ENCODE data around the gene LRPAP1. TPM values are rescaled to one million over a fixed set of nuclear protein-coding genes. Genes with fewer than 3 reads are reported as not detected.
"Not testable (repeated sequence)": the region's sequence is repeated elsewhere in the genome, so short reads cannot be mapped to it uniquely, and the experiment has no call there.

The LRPAP1 gene
- total RNA-seq, result 75.5 and 213 TPM in 2 replicates

GRCh38 chr4:3531879-3532750 lies at the start of gene LRPAP1:
Gene LRPAP1, minus strand, starts transcription at chr4:3532422. Its CDS starts 10 bp downstream, at chr4:3532412.
- peak; percentile 73 for DNase-seq (ENCODE audit: low read depth)

DNA sequence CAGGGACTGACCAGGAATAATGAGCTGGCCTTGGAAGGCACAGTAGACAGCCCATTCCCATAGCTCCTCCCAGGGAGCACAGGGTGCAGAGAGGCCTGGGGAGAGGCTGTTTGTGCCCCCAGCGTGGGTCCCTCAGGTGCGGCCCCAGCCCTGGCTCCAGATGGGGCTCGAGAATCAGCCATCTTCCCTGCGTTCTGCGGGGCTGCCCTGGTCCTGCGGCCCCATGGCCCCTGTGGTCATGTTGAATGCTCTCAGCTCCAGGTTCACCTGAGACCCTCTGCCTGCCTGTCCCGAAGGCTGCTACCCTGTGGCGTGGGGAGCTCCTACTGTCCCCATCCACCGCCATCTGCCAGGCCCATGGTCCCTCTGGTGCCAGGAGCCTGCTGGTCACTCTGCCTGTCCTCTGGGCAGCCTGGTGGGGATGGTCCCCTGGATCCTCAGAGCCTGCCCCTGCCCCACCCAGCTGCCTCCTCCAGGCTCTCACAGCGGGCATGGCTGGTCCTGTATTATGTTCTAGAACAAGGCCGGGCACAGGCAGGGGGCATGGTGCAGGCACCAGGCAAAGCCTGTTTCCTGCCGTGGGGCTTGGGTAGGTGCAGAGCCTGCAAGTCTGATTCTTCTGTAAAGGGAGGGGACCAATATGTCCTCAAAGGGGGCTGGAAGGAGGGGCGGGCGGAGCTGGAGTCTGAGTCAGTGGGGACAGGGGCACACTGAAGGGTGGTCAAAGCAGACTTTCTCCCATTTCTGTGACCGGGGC lies 49.3 kb upstream of the LRPAP1 start:
- DNase-seq (ENCODE audit: low read depth), result not testable (repeated sequence)

DNA sequence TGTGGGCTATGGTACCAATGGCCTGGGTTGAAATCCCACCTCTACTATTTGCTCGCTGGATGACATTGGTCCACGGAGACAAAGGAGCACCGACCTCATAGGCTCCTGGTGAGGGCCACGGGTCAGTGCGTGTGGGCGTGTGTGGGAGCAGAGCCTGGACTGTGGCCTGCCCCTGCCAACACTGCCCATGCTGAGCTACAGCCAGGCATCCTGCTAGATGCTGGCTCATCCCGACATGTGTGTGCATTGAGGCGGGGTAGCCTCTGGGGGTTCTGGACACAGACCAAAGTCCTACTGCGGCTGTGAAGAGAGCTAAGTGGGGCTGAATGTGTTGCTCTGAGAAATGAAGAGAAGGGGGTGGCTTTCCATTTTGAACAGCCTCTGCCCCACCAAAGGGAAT lies 48.6 kb upstream of the LRPAP1 start:
- DNase-seq (ENCODE audit: low read depth), result not testable (repeated sequence)

GRCh38 chr4:3578527-3579144 lies 46.4 kb upstream of the LRPAP1 start:
- not testable (repeated sequence) for DNase-seq (ENCODE audit: low read depth)

DNA sequence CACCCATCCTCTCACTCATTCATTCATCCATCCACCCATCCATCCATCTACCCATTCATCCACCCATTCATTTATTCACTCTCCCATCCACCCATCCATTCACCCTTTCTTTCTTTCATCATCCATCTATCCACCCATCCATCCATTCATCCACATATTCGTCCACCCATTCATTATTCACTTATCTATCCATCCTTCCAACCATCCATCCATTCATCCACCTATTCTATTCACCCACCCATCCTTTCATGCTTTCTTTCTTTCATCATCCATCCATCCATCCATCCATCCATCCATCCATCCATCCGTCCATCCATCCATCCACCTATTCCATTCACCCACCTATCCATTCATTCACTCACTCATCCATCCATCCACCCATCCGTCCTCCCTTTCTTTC lies 45.8 kb upstream of the LRPAP1 start:
- DNase-seq (ENCODE audit: low read depth), result not testable (repeated sequence)

DNA sequence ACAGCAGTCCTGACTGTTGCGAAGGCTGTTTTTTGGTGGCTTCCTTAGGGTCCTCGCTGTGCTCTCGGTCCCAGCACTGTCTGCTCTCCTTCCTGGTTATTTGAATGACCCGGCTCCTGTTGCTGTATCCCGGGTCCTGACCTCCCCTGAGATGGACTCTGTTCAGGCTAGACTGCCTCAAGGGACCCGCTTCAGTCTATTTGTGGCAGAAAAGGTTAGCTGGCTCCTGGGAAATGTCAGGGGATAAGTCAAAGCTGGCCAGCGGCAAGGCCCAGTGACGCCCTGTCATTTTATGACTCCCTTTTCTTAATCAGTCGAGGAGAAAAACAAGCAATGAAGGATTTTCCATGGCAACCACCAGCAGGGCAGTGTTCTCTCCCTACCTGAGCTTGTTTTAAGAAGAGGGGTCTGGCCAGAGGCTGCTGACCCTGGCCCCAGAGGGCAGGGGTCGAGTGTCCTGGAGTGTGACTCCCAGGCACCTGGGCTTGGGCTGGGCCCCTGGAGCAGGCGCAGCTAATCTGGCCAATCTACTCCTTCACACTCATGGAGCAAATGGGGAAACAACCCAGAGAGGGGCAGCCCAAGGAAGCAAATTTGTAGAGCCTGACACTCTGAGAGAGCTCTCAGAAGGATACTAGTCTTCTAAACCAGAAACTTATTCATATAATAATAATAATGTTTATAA lies 45.1 kb upstream of the LRPAP1 start:
- DNase-seq (ENCODE audit: low read depth), result not testable (repeated sequence)

GRCh38 chr4:3576533-3577207 lies 44.4 kb upstream of the LRPAP1 start:
- DNase-seq (ENCODE audit: low read depth), result not testable (repeated sequence)

DNA sequence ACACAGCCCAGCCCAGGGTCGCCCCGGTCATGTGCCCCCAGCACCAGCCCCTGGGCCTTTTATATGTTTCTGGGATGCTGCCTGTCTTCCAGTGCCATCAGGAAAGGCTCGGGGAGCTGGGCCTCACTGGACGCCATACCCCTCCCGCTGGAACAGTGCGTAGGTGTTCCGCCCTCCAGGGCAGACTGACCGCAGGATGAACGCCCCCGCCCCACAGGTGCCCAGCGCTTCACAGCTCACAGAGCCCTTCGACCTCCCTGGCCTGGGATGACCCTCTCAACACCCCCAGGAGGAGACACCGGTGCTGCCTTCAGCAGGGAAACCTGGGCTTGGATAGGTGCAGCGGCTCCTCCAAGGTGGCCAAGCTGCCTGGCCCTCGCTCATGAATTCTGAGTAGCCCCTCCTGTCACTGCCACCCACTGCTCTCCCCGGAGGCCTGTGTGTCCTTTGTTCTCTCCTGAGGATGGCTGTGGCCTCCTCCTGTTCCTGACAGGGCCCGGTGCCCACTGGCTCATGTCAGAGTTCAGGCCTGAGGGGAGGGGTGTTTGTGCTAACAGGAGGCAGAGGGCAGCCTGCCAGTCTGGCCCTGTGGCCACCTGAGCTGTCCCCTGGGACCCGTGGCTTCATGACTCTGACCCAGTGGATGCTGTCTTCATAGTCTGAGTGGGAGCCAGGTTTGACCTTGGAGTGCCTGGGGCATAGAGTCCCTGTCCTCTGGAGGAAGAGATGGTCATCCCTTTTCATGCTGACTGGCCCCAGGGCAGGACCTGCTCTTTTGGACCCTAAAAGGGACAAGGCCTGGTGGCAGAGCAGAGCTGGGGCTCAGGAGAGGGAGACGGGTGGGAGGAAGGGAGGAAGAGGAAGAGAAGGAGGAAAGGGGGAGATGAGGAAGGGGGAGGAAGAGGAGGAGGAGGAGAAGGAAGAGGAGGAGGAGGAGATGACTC lies 43.5 kb upstream of the LRPAP1 start:
- not testable (repeated sequence) for DNase-seq (ENCODE audit: low read depth)

DNA sequence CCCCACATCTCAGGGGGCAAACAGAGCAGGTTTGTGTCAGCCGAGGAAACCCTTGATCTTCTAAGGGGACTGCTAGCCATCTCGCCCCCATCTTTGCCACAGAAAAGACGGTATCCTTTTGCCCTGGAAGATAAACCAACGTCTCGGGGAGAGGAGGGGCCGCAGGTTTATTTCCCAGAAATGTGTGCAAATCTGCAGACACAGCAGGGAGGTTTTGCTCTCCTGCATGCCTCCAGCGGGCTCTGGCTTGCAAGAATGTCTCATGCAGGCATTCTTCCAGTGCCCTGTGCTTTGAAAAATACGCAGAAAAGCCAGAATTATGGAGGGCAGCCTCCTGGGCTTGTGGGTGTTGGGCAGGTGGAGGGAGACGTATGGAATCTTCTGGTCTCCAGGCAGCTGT lies 42.6 kb upstream of the LRPAP1 start:
- DNase-seq (ENCODE audit: low read depth), result not testable (repeated sequence)

DNA sequence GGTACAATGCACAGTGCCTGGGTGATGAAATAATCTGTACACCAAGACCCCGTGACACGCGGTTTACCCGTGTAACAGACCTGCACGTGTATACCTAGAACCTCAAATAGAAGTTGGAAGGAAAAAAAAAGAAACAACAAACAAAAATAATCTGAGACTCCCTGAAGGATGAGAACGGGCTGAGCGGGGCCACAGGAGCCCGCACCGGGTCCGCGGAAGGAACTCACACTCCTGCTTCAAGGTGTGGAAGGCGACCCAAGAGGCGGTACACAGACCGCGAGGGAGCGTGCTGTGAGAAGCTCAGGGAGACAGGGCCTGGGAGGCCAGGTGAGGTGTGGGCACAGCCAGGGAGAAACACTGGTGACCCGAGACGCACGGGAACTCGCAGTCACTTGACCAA lies 42.1 kb upstream of the LRPAP1 start:
- not testable (repeated sequence) for DNase-seq (ENCODE audit: low read depth)

GRCh38 chr4:3573131-3573530 lies 40.9 kb upstream of the LRPAP1 start:
- DNase-seq (ENCODE audit: low read depth), result no peak

DNA sequence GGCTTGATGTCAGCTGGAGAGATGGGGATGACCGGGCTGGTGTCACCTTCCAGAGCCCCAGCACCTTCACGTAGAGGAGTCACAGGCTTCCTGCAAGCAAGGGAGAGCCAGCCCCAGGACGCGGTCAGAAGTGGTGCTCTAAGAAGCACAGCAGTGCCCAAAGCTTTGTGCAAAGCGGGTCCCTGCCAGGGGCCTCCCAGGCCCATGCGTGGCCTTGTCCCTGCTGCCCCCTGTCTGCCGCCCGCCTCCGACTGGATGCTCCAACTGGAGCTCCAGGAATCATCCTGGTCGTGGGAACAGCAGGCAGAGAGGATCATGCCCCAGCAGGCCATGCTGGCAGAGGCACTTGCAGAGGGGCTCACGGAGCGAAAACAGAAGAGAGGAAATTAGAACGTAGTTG lies 40.1 kb upstream of the LRPAP1 start:
- no peak for DNase-seq (ENCODE audit: low read depth)

DNA sequence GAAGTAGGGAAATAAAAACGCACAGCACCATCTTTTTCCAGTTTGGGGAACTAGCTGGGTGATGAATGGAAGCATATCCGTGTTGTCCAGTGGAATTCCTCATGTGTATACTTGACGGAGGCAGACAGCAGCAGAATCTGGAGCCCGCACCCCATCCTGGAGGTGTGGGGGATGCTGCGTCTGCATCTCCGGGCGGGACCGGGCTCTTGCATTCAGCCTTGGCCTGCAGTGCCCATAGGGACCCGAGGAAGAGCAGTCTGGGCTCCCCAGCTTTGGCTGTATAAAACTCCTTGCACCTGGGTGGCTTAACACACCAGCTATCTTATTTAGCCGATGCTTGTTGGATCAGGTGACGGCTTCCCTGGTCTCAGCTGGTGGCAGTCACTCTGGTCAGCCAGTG lies 39.7 kb upstream of the LRPAP1 start:
- no peak for DNase-seq (ENCODE audit: low read depth)

DNA sequence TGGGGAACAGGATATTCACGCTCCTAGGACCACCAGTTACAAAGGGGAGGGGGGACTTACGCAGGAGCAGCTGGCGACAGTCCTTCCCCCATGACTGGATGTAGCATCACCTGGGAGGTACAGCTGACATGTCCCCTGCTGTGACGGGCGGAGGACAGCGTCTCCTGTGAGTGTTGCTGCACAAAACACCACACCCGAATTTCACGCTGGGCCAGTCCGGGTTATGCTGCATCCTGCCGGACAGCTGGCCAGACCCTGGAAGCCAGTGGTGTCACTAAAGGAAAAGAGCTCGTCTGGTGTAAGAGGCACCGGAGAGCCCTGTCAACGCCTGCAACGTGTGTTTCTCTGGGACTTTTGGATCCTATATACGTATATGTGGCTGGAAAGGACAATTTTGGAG lies 38.7 kb upstream of the LRPAP1 start:
- DNase-seq (ENCODE audit: low read depth), result not testable (repeated sequence)

DNA sequence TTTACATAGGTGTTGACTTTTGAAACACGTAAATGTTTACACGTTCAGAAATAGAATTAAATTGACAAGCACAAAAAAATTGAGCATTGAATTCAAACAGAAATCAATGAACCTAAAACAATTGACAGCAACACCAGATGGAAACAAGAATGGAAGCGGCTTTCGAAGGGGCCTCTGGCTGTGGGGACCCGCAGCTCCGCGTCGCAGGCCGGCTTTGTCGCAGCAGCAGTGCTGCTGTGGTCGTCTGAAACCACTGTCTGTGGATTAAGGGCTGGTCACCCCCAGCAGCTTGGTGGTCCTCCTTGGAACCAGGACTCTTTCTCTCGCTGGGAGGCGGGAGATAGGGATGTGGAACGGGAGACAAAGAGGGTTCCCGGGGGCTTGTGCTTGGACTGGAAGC lies 37.4 kb upstream of the LRPAP1 start:
- not testable (repeated sequence) for DNase-seq (ENCODE audit: low read depth)

GRCh38 chr4:3566701-3567100 lies 34.5 kb upstream of the LRPAP1 start:
- DNase-seq (ENCODE audit: low read depth), result not testable (repeated sequence)

DNA sequence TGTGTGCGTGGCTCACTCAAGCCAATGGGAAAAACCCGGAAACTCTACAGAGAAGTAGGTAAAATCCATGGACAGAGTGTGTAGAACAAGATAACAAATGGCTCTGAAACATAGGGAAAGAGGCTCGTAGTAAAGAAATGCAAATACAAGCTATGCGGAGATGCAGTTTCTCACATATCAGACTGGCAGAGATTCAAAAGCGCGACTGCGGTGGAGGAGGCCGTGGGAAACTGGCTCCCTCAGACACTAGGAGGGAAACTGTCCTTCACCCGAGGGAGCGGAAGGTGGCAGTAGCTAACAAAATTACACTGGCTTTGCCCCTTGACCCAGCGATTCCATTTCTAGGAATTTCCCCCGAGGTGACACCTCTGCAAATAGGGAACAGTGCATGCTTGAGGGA lies 34.1 kb upstream of the LRPAP1 start:
- DNase-seq (ENCODE audit: low read depth), result not testable (repeated sequence)

GRCh38 chr4:3564948-3565347 lies 32.7 kb upstream of the LRPAP1 start:
- not testable (repeated sequence) for DNase-seq (ENCODE audit: low read depth)

GRCh38 chr4:3563403-3563802 lies 31.2 kb upstream of the LRPAP1 start:
- no peak for DNase-seq (ENCODE audit: low read depth)

DNA sequence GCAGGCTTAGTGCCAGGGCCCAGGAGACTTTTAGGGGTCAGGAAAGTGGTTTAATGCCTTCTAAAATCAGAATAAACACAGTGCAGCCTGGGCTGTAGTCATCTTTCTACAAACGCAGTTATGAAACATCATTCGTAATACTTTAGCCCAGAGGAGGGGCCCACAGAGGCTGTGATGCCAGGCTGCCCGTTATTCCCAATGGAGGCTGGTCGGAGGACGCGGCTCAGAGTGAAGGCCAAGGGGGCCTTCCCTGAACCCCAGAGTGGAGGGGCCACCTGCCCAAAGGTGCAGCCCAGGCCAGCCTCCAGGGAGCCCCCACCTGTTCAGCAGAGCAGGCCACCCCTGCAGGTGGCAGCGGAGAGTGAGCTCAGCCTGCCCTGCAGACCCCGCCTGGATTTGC lies 29.9 kb upstream of the LRPAP1 start:
- not testable (repeated sequence) for DNase-seq (ENCODE audit: low read depth)

Measured in renal cortical epithelial cell (primary cell).